ENCODE results near the gene DEDD2. TPM values are rescaled to one million over a fixed set of nuclear protein-coding genes. Genes with fewer than 3 reads are reported as not detected.

DEDD2 gene
- polyA plus RNA-seq, 6 donors from 2014 or later = 127 to 150 (median 140) TPM

GRCh38 chr19:42245231-42245630 lies 27.8 kb upstream of the DEDD2 start:
- H3K4me1 Mint-ChIP-seq = peaks cover 44 to 54% (median 48%) of the 10 kb centered on the region in 3 donors
- ATAC-seq (ENCODE audit: low read depth in 2 of 2) (no peak), DNase-seq (no peak)
- peak overlapping the region; percentile 85 to 100 (median 92) for H3K27ac Mint-ChIP-seq
- no peaks in the 10 kb centered on the region for H3K27me3 Mint-ChIP-seq
- H3K4me3 Mint-ChIP-seq = peak overlapping the region in 7 of 8 donors; percentile 79 to 100 (median 97)
- H3K9me3 Mint-ChIP-seq = no peaks in the 10 kb centered on the region
- H3K36me3 Mint-ChIP-seq = no peaks in the 10 kb centered on the region

GRCh38 chr19:42244347-42245220 lies 27.1 kb upstream of the DEDD2 start:
- H3K4me3 Mint-ChIP-seq = peak overlapping the region; percentile 79 to 100 (median 97)
- no peaks in the 10 kb centered on the region for H3K36me3 Mint-ChIP-seq
- H3K27me3 Mint-ChIP-seq = no peaks in the 10 kb centered on the region
- peak; percentile 34 to 43 for ATAC-seq (ENCODE audit: low read depth in 2 of 2)
- peak; percentile 91 for DNase-seq
- H3K27ac Mint-ChIP-seq = peak overlapping the region; percentile 92 to 100 (median 97)
- H3K4me1 Mint-ChIP-seq = peaks cover 50 to 60% (median 54%) of the 10 kb centered on the region in 3 donors
- H3K9me3 Mint-ChIP-seq = no peaks in the 10 kb centered on the region

- peak; percentile 96 for DNase-seq
- Mint-ChIP-seq H3K4me1 (peaks cover 50 to 66% (median 53%) of the 10 kb centered on the region in 3 donors), H3K36me3 (no peaks in the 10 kb centered on the region), H3K27me3 (no peaks in the 10 kb centered on the region), H3K9me3 (no peaks in the 10 kb centered on the region), H3K27ac (peak within 1 kb of the TSS; percentile 83 to 100 (median 96)), H3K4me3 (peak within 1 kb of the TSS; percentile 79 to 98 (median 96))
- ATAC-seq (ENCODE audit: low read depth in 2 of 2) = peak; percentile 70 to 73
Measured at GRCh38 chr19:42242512-42243409, 25.3 kb upstream of the DEDD2 start, which contains the start of gene GSK3A. Gene GSK3A (minus strand): TSS chr19:42242602. CDS start chr19:42242465, 137 bp downstream.

- DNase-seq = no peak
- no peaks in the 10 kb centered on the region for H3K9me3 Mint-ChIP-seq
- peaks cover 50 to 65% (median 53%) of the 10 kb centered on the region in 3 donors for H3K4me1 Mint-ChIP-seq
- H3K27ac Mint-ChIP-seq = peak overlapping the region; percentile 18 to 92 (median 88)
- no peaks in the 10 kb centered on the region for H3K27me3 Mint-ChIP-seq
- peak overlapping the region; percentile 77 to 98 (median 88) for H3K4me3 Mint-ChIP-seq
- H3K36me3 Mint-ChIP-seq = no peaks in the 10 kb centered on the region
- no peak for ATAC-seq (ENCODE audit: low read depth in 2 of 2)
Measured at GRCh38 chr19:42242069-42242511, 24.6 kb upstream of the DEDD2 start.

- no peaks in the 10 kb centered on the region for H3K9me3 Mint-ChIP-seq
- no peaks in the 10 kb centered on the region for H3K36me3 Mint-ChIP-seq
- H3K27ac Mint-ChIP-seq = peak overlapping the region in 4 of 6 donors; percentile 29 to 92 (median 87)
- ATAC-seq (ENCODE audit: low read depth in 2 of 2) (no peak), DNase-seq (no peak)
- no peaks in the 10 kb centered on the region for H3K27me3 Mint-ChIP-seq
- H3K4me1 Mint-ChIP-seq = peaks cover 47 to 60% (median 53%) of the 10 kb centered on the region in 3 donors
- H3K4me3 Mint-ChIP-seq = peak overlapping the region; percentile 38 to 98 (median 85)
Measured at GRCh38 chr19:42241279-42241678, 23.8 kb upstream of the DEDD2 start.

GRCh38 chr19:42239544-42240220 lies 22.2 kb upstream of the DEDD2 start:
- ATAC-seq (ENCODE audit: low read depth in 2 of 2) (no peak), DNase-seq (no peak)
- H3K27ac Mint-ChIP-seq = peak overlapping the region in 4 of 6 donors; percentile 27 to 72 (median 34)
- no peaks in the 10 kb centered on the region for H3K27me3 Mint-ChIP-seq
- H3K4me1 Mint-ChIP-seq = peaks cover 44 to 53% (median 46%) of the 10 kb centered on the region in 3 donors
- peak overlapping the region in 6 of 8 donors; percentile 4 to 85 (median 74) for H3K4me3 Mint-ChIP-seq
- H3K9me3 Mint-ChIP-seq = no peaks in the 10 kb centered on the region
- H3K36me3 Mint-ChIP-seq = no peaks in the 10 kb centered on the region

GRCh38 chr19:42235181-42235580 lies 17.7 kb upstream of the DEDD2 start:
- ATAC-seq (ENCODE audit: low read depth in 2 of 2) (no peak), DNase-seq (no peak)
- Mint-ChIP-seq H3K27me3 (no peaks in the 10 kb centered on the region), H3K4me1 (peaks cover 23 to 37% (median 33%) of the 10 kb centered on the region in 3 donors), H3K36me3 (peaks cover 0 to 7% of the 10 kb centered on the region in 2 donors), H3K4me3 (no peak overlapping the region), H3K9me3 (no peaks in the 10 kb centered on the region), H3K27ac (peak overlapping the region in 1 of 6 donors; percentile 27)

- no peak for ATAC-seq (ENCODE audit: low read depth in 2 of 2)
- H3K27ac Mint-ChIP-seq = peak overlapping the region in 1 of 6 donors; percentile 38
- H3K4me1 Mint-ChIP-seq = peaks cover 15 to 35% (median 31%) of the 10 kb centered on the region in 3 donors
- no peaks in the 10 kb centered on the region for H3K27me3 Mint-ChIP-seq
- no peak for DNase-seq
- peaks cover 0 to 7% of the 10 kb centered on the region in 2 donors for H3K36me3 Mint-ChIP-seq
- no peak overlapping the region for H3K4me3 Mint-ChIP-seq
- no peaks in the 10 kb centered on the region for H3K9me3 Mint-ChIP-seq
Measured at GRCh38 chr19:42234364-42234763, 16.9 kb upstream of the DEDD2 start.

GRCh38 chr19:42233678-42234292 lies 16.3 kb upstream of the DEDD2 start:
- ATAC-seq (ENCODE audit: low read depth in 2 of 2) (no peak), DNase-seq (no peak)
- peak overlapping the region in 3 of 6 donors; percentile 21 to 91 (median 60) for H3K27ac Mint-ChIP-seq
- H3K4me1 Mint-ChIP-seq = peaks cover 11 to 36% (median 29%) of the 10 kb centered on the region in 3 donors
- H3K9me3 Mint-ChIP-seq = no peaks in the 10 kb centered on the region
- H3K36me3 Mint-ChIP-seq = peaks cover 0 to 7% of the 10 kb centered on the region in 2 donors
- peak overlapping the region in 1 of 8 donors; percentile 0 for H3K4me3 Mint-ChIP-seq
- no peaks in the 10 kb centered on the region for H3K27me3 Mint-ChIP-seq

- Mint-ChIP-seq H3K27ac (peak overlapping the region in 2 of 6 donors; percentile 60 to 91), H3K36me3 (peaks cover 0 to 7% of the 10 kb centered on the region in 2 donors)
Measured at GRCh38 chr19:42233106-42233505, 15.6 kb upstream of the DEDD2 start.

GRCh38 chr19:42232435-42232834 lies 15.0 kb upstream of the DEDD2 start:
- Mint-ChIP-seq H3K36me3 (peaks cover 0 to 7% of the 10 kb centered on the region in 2 donors), H3K27me3 (no peaks in the 10 kb centered on the region), H3K4me1 (peaks cover 11 to 41% (median 34%) of the 10 kb centered on the region in 3 donors), H3K27ac (peak overlapping the region in 2 of 6 donors; percentile 42 to 62), H3K4me3 (no peak overlapping the region), H3K9me3 (no peaks in the 10 kb centered on the region)
- DNase-seq = no peak
- no peak for ATAC-seq (ENCODE audit: low read depth in 2 of 2)

More at GRCh38 chr19:42233106-42233505, 15.6 kb upstream of the DEDD2 start:
- ATAC-seq (ENCODE audit: low read depth in 2 of 2) = no peak
- Mint-ChIP-seq H3K27me3 (no peaks in the 10 kb centered on the region), H3K4me1 (peaks cover 11 to 41% (median 31%) of the 10 kb centered on the region in 3 donors), H3K4me3 (no peak overlapping the region), H3K9me3 (no peaks in the 10 kb centered on the region)
- DNase-seq = no peak

GRCh38 chr19:42230571-42230970 lies 13.1 kb upstream of the DEDD2 start:
- peaks cover 0 to 7% of the 10 kb centered on the region in 2 donors for H3K36me3 Mint-ChIP-seq
- ATAC-seq (ENCODE audit: low read depth in 2 of 2) (no peak), DNase-seq (no peak)
- peaks cover 6 to 38% (median 36%) of the 10 kb centered on the region in 3 donors for H3K4me1 Mint-ChIP-seq
- peak overlapping the region in 1 of 6 donors; percentile 33 for H3K27ac Mint-ChIP-seq
- H3K4me3 Mint-ChIP-seq = no peak overlapping the region
- H3K9me3 Mint-ChIP-seq = no peaks in the 10 kb centered on the region
- H3K27me3 Mint-ChIP-seq = no peaks in the 10 kb centered on the region

All from naive B cell (primary cell).